ENCODE data around the gene STAC.

The STAC gene

DNA sequence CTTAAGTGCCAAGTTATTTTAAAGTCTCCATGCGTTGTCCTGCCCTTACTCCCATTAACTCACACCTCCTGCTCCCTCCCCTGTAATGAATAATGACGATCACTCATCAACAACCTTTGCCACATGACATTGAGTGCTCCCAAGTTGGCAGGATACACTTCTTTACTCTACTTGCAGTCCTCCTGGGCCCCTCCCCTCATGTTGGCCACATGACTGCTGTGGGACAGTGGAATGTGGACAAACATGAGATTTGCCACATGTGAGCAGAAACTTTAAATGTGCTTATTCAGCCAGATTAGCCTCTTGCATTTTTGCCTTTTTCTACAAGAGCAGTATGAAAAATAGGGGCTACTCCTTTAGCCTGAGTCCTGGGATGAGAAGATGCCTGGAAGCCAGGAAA is 216.1 kb downstream of the STAC start:
- WGBS: 85% methylated on average over 2 of the region's 2 CpGs
- Histone ChIP-seq H3K4me1 (ENCODE audit: insufficient read depth, low read length) (no peaks in the 10 kb centered on the region), H3K27ac (ENCODE audit: low read depth, low read length) (no peak overlapping the region), H3K36me3 (ENCODE audit: insufficient read depth, low read length) (no peaks in the 10 kb centered on the region), H3K27me3 (ENCODE audit: insufficient read depth, low read length) (no peaks in the 10 kb centered on the region), H3K4me3 (ENCODE audit: low read length) (no peak overlapping the region), H3K9me3 (ENCODE audit: insufficient read depth, low read depth, low read length) (no peaks in the 10 kb centered on the region), H3K9ac (ENCODE audit: low read depth, low read length) (no peak overlapping the region)

DNA sequence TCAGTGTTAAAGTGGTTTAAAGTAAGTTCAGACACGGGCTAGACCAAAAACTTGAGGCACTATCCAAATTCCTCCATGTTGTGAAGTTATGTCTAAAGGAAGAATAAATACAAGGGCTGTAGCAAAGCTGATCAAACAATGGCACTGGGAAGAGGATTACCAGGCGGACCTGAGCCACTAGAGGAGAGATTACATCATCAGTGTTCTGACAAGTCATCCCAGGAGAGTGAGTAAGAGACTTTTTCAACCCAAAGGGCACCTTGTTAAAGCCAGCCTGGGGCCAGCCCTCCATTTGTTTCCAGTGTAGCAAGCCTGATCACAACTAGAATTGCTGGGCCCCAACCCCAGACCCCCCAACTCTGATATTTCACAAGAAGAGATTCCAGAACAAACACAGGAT is 217.1 kb downstream of the STAC start:
- 87% methylated on average over 2 of the region's 2 CpGs for WGBS
- Histone ChIP-seq H3K9ac (ENCODE audit: low read depth, low read length) (no peak overlapping the region), H3K27me3 (ENCODE audit: insufficient read depth, low read length) (no peaks in the 10 kb centered on the region), H3K27ac (ENCODE audit: low read depth, low read length) (no peak overlapping the region), H3K9me3 (ENCODE audit: insufficient read depth, low read depth, low read length) (no peaks in the 10 kb centered on the region), H3K4me1 (ENCODE audit: insufficient read depth, low read length) (no peaks in the 10 kb centered on the region), H3K36me3 (ENCODE audit: insufficient read depth, low read length) (no peaks in the 10 kb centered on the region), H3K4me3 (ENCODE audit: low read length) (no peak overlapping the region)

Data from HUES64 (cell line).